IMR-90 (cell line): Measurements from ENCODE around the gene TMTC1.

ENCODE experiments used
- CEBPB ChIP-seq: IDR thresholded peaks from 2 replicates; pipeline ENCODE4 v1.6.1; 2012; ENCODE audit warnings: low read depth, low read length, improper control_type of control experiment
- CHD1 ChIP-seq: IDR thresholded peaks from 2 replicates; pipeline ENCODE4 v1.6.1; 2012; ENCODE audit warnings: low read depth, low read length, improper control_type of control experiment
- CTCF ChIP-seq: conservative IDR thresholded peaks from 2 replicates; pipeline ENCODE4 v1.5.1; 2012; ENCODE audit warnings: mild to moderate bottlenecking, low read depth, low read length, improper control_type of control experiment
- FOS ChIP-seq: fragments of 150-350 bp; IDR thresholded peaks from 2 replicates; pipeline ENCODE4 v1.6.1; 2016; ENCODE audit warnings: low read depth, low read length
- MXI1 ChIP-seq: IDR thresholded peaks from 2 replicates; pipeline ENCODE4 v1.6.1; 2012; ENCODE audit warnings: low read depth, mild to moderate bottlenecking, low read length, moderate library complexity, borderline replicate concordance
- NFE2L2 ChIP-seq: fragments of 150-350 bp; IDR thresholded peaks from 2 replicates; pipeline ENCODE4 v1.6.1; 2016; ENCODE audit warnings: low read depth, mild to moderate bottlenecking, low read length
- POLR2A ChIP-seq: IDR thresholded peaks from 2 replicates; pipeline ENCODE4 v1.6.1; 2012; ENCODE audit warnings: mild to moderate bottlenecking, low read depth, low read length
- RAD21 ChIP-seq: IDR thresholded peaks from 2 replicates; pipeline ENCODE4 v1.6.1; 2012; ENCODE audit warnings: low read length, improper control_type of control experiment
- RFX5 ChIP-seq: IDR thresholded peaks from 2 replicates; pipeline ENCODE4 v1.8.0; 2012; ENCODE audit warnings: low read depth, mild to moderate bottlenecking, low read length, moderate library complexity
- SMC3 ChIP-seq: fragments of 150-350 bp; IDR thresholded peaks from 2 replicates; pipeline ENCODE4 v1.6.1; 2016; ENCODE audit warnings: low read depth, mild to moderate bottlenecking, antibody characterized with exemption, low read length, moderate library complexity
- TF ChIP-seq, protein P1 (sequence below): fragments of 150-350 bp; IDR thresholded peaks from 2 replicates; pipeline ENCODE4 v1.6.1; 2017; ENCODE audit warnings: mild to moderate bottlenecking, antibody characterized with exemption, low read length, low read depth
- TF ChIP-seq, protein P2 (sequence below): fragments of 150-350 bp; IDR thresholded peaks from 2 replicates; pipeline ENCODE4 v1.6.1; 2016; ENCODE audit warnings: low read depth, mild to moderate bottlenecking, low read length, moderate library complexity, borderline replicate concordance

DNA sequence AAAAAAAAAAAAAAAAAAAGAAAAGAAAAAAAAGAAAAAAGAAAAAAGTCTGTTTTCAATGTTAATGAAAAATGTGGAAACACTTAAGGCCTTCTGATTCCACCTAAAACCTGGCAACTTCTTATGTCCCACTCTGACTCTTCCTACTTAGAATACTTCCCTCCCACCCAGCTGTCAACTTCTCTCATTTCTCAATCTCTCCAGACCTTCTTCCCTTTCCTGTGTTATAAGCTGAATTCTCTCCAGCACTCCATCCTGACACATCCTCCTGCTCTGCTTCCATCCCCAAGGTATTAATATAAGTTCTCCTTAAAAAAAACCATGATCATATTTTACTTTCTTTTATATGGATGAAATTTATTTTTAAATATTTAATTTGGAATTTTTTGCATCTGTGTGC lies 20.3 kb upstream of the TMTC1 start:
- TF ChIP-seq MXI1 (no peak), CTCF (no peak), RAD21 (no peak), POLR2A (no peak), FOS (no peak), RFX5 (no peak), CHD1 (no peak), SMC3 (no peak), CEBPB (no peak), NFE2L2 (no peak)
- TF ChIP-seq, protein P1, sequence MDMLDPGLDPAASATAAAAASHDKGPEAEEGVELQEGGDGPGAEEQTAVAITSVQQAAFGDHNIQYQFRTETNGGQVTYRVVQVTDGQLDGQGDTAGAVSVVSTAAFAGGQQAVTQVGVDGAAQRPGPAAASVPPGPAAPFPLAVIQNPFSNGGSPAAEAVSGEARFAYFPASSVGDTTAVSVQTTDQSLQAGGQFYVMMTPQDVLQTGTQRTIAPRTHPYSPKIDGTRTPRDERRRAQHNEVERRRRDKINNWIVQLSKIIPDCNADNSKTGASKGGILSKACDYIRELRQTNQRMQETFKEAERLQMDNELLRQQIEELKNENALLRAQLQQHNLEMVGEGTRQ: no peak
- TF ChIP-seq, protein P2, sequence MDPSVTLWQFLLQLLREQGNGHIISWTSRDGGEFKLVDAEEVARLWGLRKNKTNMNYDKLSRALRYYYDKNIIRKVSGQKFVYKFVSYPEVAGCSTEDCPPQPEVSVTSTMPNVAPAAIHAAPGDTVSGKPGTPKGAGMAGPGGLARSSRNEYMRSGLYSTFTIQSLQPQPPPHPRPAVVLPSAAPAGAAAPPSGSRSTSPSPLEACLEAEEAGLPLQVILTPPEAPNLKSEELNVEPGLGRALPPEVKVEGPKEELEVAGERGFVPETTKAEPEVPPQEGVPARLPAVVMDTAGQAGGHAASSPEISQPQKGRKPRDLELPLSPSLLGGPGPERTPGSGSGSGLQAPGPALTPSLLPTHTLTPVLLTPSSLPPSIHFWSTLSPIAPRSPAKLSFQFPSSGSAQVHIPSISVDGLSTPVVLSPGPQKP: no peak
